ENCODE data around the gene CHRNA4. TPM values are rescaled to one million over a fixed set of nuclear protein-coding genes. Genes with fewer than 3 reads are reported as not detected.

Gene CHRNA4
- total RNA-seq, 1 experiment from 2014 or later: 2.4 TPM

- in situ Hi-C loops (cut with HindIII; ENCODE audit: low pct_unique_long_range_greater_than_20kb, low sequenced_read_pairs) (loop anchor here (25.0 kb wide), 1 partner anchor 96 kb away; the partner anchor contains the start of gene COL20A1), intact Hi-C loops (cut with micrococcal nuclease; ENCODE audit: unreplicated experiment) (no loop called here)
- no TSS peak for BruUV-seq (replicated peaks)
- Histone ChIP-seq H3K36me3 (ENCODE audit: control insufficient read depth, insufficient read depth, low read length) (no peaks in the 10 kb centered on the region), H3K9me3 (ENCODE audit: control insufficient read depth, insufficient read depth, low read depth, low read length) (peaks cover 3% of the 10 kb centered on the region; the same call in 1 of the 2 replicates), H3K4me1 (ENCODE audit: control insufficient read depth, insufficient read depth, low read length) (no peaks in the 10 kb centered on the region; the same call in 1 of the 2 replicates), H3K27me3 (ENCODE audit: control insufficient read depth, insufficient read depth, low read length) (no peaks in the 10 kb centered on the region), H3K27ac (ENCODE audit: low read length) (no peak overlapping the region), H3K4me3 (ENCODE audit: low read depth in 2 of 2, low read length in 2 of 2) (no peak overlapping the region)
- ChIA-PET CTCF (no interaction called here), POLR2A (interaction anchor here (0.6 kb wide), 1 partner anchor 49 kb away, joined by 3 read pairs; no protein-coding TSS in a partner anchor)
- DNase-seq (ENCODE audit: low read depth, low spot score) (no peak), ATAC-seq (no peak)
- TF ChIP-seq CTCF (IDR thresholded peaks at IDR 0.05): no peak
- no peak for TF ChIP-seq SIN3A (IDR thresholded peaks at IDR 0.05; ENCODE audit: borderline replicate concordance, insufficient read depth, low read depth, low read length)
- no peak for TF ChIP-seq POLR2AphosphoS5 (IDR thresholded peaks at IDR 0.05; ENCODE audit: low read depth, low read length)
- TF ChIP-seq REST (IDR thresholded peaks at IDR 0.05; ENCODE audit: insufficient read depth in 1 of 2, low read depth in 2 of 2, low read length in 1 of 2): no peak
- no peak for TF ChIP-seq TCF7L2 (IDR thresholded peaks at IDR 0.05; ENCODE audit: low read depth, low read length)
Measured at GRCh38 chr20:63383556-63383955, 22.4 kb upstream of the CHRNA4 start.

GRCh38 chr20:63382551-63383300 lies 21.6 kb upstream of the CHRNA4 start:
- in situ Hi-C loops (cut with HindIII; ENCODE audit: low pct_unique_long_range_greater_than_20kb, low sequenced_read_pairs): loop anchor here (25.0 kb wide), 1 partner anchor 95 kb away; the partner anchor contains the start of gene COL20A1
- Histone ChIP-seq H3K9me3 (ENCODE audit: control insufficient read depth, insufficient read depth, low read depth, low read length) (peaks cover 3% of the 10 kb centered on the region; the same call in 1 of the 2 replicates), H3K36me3 (ENCODE audit: control insufficient read depth, insufficient read depth, low read length) (no peaks in the 10 kb centered on the region), H3K4me1 (ENCODE audit: control insufficient read depth, insufficient read depth, low read length) (no peaks in the 10 kb centered on the region; the same call in 1 of the 2 replicates), H3K27me3 (ENCODE audit: control insufficient read depth, insufficient read depth, low read length) (no peaks in the 10 kb centered on the region), H3K4me3 (ENCODE audit: low read depth in 2 of 2, low read length in 2 of 2) (no peak overlapping the region), H3K27ac (ENCODE audit: low read length) (no peak overlapping the region)
- TF ChIP-seq POLR2AphosphoS5 (IDR thresholded peaks at IDR 0.05; ENCODE audit: low read depth, low read length): no peak
- TF ChIP-seq SIN3A (IDR thresholded peaks at IDR 0.05; ENCODE audit: borderline replicate concordance, insufficient read depth, low read depth, low read length): no peak
- no peak for TF ChIP-seq REST (IDR thresholded peaks at IDR 0.05; ENCODE audit: insufficient read depth in 1 of 2, low read depth in 2 of 2, low read length in 1 of 2)
- TF ChIP-seq TCF7L2 (IDR thresholded peaks at IDR 0.05; ENCODE audit: low read depth, low read length): no peak
- TF ChIP-seq CTCF (IDR thresholded peaks at IDR 0.05): no peak
- ChIA-PET CTCF (interaction anchor here (0.5 to 2.7 kb wide), 6 partner anchors 21 to 159 kb away, joined by 3 to 16 read pairs (median 10); no protein-coding TSS in a partner anchor), POLR2A (no interaction called here)
- intact Hi-C loops (cut with micrococcal nuclease; ENCODE audit: unreplicated experiment): loop anchor here (1.0 kb wide), 1 partner anchor 73 kb away; no protein-coding TSS in a partner anchor
- no TSS peak for BruUV-seq (replicated peaks)
- ATAC-seq (no peak), DNase-seq (ENCODE audit: low read depth, low spot score) (no peak)
